ENCODE data around the gene AJAP1.

GRCh38 chr1:4760088-4760487 lies 105.7 kb downstream of the AJAP1 start:
- TF ChIP-seq CTCF (conservative IDR thresholded peaks at IDR 0.05 in 1 of 2, IDR thresholded peaks at IDR 0.05 in 1 of 2; ENCODE audit: low read depth in 1 of 2, low read length in 2 of 2) (no peak), EZH2 (IDR thresholded peaks at IDR 0.05; ENCODE audit: low read length, missing control alignments) (no peak)

All from fibroblast of lung (primary cell).